AG10803 (cell line): Measurements from ENCODE around the gene CXCL12.

ENCODE experiments used
- DNase-seq: peaks from one replicate; pipeline ENCODE4 v3.0.0; 2010; ENCODE audit warnings: low read depth
- H3K4me3 ChIP-seq: 2 replicates; pipeline ENCODE4 v1.5.1; 2011; ENCODE audit warnings: mild to moderate bottlenecking, low read length, control low read depth
- TF ChIP-seq, protein P1 (sequence below): conservative IDR thresholded peaks from 2 replicates; pipeline ENCODE4 v1.5.1; 2011; ENCODE audit warnings: mild to moderate bottlenecking, low read length, control low read depth, inconsistent platforms

The CXCL12 gene

DNA sequence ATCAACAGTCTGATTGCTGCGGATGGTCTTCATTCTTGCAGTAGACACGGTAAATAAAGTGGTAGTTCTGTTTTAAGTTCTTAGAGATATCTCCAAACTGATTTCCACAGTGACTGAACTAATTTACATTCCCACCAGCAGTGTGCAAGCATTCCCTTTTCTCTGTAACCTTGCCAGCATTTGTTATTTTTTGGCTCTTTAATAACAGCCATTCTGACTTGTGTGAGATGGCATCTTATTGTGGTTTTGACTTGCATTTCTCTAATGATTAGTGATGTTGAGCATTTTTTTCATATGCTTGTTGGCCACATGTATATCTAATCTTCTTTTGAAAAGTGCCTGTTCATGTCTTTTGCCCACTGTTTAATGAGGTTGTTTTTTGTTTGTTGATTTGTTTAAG is 30.2 kb upstream of the CXCL12 start:
- TF ChIP-seq, protein P1, sequence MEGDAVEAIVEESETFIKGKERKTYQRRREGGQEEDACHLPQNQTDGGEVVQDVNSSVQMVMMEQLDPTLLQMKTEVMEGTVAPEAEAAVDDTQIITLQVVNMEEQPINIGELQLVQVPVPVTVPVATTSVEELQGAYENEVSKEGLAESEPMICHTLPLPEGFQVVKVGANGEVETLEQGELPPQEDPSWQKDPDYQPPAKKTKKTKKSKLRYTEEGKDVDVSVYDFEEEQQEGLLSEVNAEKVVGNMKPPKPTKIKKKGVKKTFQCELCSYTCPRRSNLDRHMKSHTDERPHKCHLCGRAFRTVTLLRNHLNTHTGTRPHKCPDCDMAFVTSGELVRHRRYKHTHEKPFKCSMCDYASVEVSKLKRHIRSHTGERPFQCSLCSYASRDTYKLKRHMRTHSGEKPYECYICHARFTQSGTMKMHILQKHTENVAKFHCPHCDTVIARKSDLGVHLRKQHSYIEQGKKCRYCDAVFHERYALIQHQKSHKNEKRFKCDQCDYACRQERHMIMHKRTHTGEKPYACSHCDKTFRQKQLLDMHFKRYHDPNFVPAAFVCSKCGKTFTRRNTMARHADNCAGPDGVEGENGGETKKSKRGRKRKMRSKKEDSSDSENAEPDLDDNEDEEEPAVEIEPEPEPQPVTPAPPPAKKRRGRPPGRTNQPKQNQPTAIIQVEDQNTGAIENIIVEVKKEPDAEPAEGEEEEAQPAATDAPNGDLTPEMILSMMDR: no peak
- peak; percentile 65 for DNase-seq
- no peak overlapping the region for H3K4me3 ChIP-seq

DNA sequence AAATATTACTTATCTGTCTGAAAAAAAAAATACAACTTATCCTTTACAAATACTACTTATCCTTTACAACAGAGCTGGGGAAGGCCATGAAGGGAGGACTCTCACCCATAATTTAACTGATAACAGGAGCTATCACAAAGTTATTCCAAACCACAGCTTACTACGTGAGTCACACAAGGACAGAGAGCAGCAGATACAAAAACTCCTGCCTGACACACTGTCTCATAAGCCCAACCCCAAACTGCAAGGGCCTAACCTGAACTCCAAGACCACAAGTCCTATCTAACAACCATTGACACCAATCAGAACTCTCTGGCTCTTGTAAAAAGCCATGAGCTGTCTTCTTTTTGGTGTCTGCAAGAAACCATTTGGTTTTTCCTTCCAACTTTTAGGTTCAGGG is 28.5 kb upstream of the CXCL12 start:
- TF ChIP-seq, protein P1: no peak
- DNase-seq: no peak
- no peak overlapping the region for H3K4me3 ChIP-seq

DNA sequence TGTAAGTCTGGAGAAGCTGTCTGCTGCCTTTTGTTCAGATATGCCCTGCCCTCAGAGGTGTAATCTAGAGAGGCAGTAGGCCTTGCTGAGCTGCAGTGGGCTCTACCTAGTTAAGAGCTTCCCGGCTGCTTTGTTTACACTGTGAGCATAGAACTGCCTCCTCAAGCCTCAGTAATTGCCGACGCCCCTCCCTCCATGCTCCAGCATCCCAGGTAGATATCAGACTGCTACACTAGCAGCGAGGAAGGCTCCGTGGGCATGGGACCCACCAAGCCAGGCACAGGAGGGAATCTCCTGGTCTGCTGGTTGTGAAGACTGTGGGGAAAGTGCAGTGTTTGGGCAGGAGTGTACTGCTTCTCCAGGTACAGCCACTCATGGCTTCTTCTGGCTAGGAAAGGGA is 26.4 kb upstream of the CXCL12 start:
- no peak overlapping the region for H3K4me3 ChIP-seq
- no peak for DNase-seq
- TF ChIP-seq, protein P1: no peak

- H3K4me3 ChIP-seq: no peak overlapping the region
- DNase-seq: no peak
- TF ChIP-seq, protein P1: no peak
Measured at GRCh38 chr10:44404741-44405437, 20.0 kb upstream of the CXCL12 start.

DNA sequence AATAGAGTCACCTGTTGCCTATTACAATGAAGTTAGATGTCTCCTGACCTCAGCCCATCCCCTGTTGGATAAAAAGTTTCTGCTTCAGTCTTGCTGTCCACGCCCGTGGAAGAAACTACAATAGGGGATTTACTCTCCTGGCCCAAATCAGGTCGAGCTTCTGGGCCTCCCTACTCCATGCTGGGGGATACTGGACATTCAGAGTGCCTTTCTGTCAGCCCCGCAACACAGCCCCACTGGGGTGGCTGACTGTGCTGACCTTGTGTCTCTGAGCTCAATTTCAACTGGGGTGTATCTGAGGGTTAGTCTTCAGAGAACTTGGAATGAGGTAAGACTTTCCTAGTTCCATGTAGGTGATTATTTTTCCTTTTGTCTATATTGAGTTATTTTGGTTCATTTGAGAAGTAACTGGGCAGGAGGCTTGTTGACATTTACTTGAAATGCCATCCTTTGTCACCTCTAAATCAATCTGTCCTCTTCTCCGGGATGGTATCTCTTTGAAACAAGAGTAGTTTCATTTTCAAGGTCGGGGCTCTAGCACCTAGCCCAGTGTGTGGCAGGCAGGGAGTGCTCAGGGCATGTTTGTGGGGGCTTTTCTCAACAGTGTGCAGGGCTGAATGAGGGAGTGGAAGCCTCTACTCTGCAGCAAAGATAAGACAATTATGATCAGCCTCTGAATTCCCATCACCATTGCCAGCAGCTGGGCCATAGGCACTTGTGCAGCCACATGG is 17.7 kb upstream of the CXCL12 start:
- TF ChIP-seq, protein P1: no peak
- H3K4me3 ChIP-seq: no peak overlapping the region
- DNase-seq: no peak

GRCh38 chr10:44400541-44400940 is 15.6 kb upstream of the CXCL12 start:
- DNase-seq: no peak
- H3K4me3 ChIP-seq: no peak overlapping the region
- TF ChIP-seq, protein P1: no peak
